Suprapubic skin (tissue), 4 donors: ENCODE results near the gene RAB35. TPM values are rescaled to one million over a fixed set of nuclear protein-coding genes. Genes with fewer than 3 reads are reported as not detected.

Experiments
- DNase-seq, 2 donors: peaks; one replicate each; pipeline ENCODE4 v3.0.0-alpha.2; 2019; ENCODE audit warnings: low spot score in 2 of 2
- H3K27ac ChIP-seq: fragments of 200-600 bp; sonication (generic); one replicate; pipeline ENCODE4 v1.5.1; 2019
- H3K27me3 ChIP-seq: fragments of 200-600 bp; sonication (generic); one replicate; pipeline ENCODE4 v1.5.1; 2019
- H3K36me3 ChIP-seq: fragments of 200-600 bp; sonication (generic); one replicate; pipeline ENCODE4 v1.5.1; 2019
- H3K4me1 ChIP-seq: fragments of 200-600 bp; sonication (generic); one replicate; pipeline ENCODE4 v1.5.1; 2019
- H3K4me3 ChIP-seq: fragments of 200-600 bp; sonication (generic); one replicate; pipeline ENCODE4 v1.5.1; 2019; ENCODE audit warnings: mild to moderate bottlenecking
- H3K9me3 ChIP-seq: fragments of 200-600 bp; sonication (generic); one replicate; pipeline ENCODE4 v1.5.1; 2019
- EP300 ChIP-seq: sonication (generic); formaldehyde crosslinking; IDR thresholded peaks from one replicate; pipeline ENCODE4 v1.6.1; 2017; ENCODE audit warnings: antibody characterized with exemption
- POLR2A ChIP-seq, 2 donors: fragments of 450-650 bp; IDR thresholded peaks; one replicate each; pipeline ENCODE4 v1.6.1; 2017; ENCODE audit warnings: antibody characterized with exemption in 2 of 2, mild to moderate bottlenecking in 2 of 2, moderate library complexity in 2 of 2
- POLR2AphosphoS5 ChIP-seq, 3 donors: sonication (generic); formaldehyde crosslinking; IDR thresholded peaks; one replicate each; pipeline ENCODE4 v1.6.1; 2017; ENCODE audit warnings: antibody characterized with exemption in 3 of 3
- WGBS: methylation state at CpG from one replicate; pipeline ENCODE4 v1.1.5; 2018; 5-methylcytosine and 5-hydroxymethylcytosine counted together
- total RNA-seq, 4 donors: library from RNA; depleted of rRNA; stranded (reverse); fragments of >200 nt; gene quantifications; one replicate each; pipeline ENCODE4 v1.1.0, GENCODE V29; 2016
- TF ChIP-seq, protein P1 (sequence below), 2 donors: fragments of 200-600 bp in 1 of 2; fragments of 450-650 bp in 1 of 2; sonication (generic) in 1 of 2; IDR thresholded peaks; one replicate each; pipeline ENCODE4 v1.5.1; 2016 to 2019; ENCODE audit warnings: antibody characterized with exemption in 2 of 2, mild to moderate bottlenecking in 1 of 2, moderate library complexity in 1 of 2

Gene RAB35
- total RNA-seq, 4 donors from 2014 or later: 30.0 to 39.6 (median 33.1) TPM

DNA sequence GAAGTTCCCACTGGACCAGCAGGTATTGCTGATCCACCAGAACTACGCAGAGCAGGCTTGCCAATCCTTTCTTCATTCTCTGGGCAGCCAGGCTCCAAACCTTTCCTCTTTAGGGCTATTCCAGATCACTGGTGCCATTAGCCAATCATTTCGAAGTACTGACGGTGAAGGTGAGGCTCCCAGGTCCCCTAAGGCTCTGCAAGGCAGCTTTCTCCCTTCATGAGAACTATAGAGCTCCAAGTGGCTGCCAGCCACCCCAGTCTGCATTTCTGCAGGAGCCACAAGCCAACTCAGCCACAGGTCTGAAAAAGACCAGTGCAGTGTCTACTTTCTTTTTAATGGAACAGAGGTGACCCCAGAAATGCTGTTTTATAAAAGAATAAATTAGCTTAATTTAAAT lies 48.7 kb downstream of the RAB35 start:
- H3K4me3 ChIP-seq: no peak overlapping the region
- TF ChIP-seq, protein P1, sequence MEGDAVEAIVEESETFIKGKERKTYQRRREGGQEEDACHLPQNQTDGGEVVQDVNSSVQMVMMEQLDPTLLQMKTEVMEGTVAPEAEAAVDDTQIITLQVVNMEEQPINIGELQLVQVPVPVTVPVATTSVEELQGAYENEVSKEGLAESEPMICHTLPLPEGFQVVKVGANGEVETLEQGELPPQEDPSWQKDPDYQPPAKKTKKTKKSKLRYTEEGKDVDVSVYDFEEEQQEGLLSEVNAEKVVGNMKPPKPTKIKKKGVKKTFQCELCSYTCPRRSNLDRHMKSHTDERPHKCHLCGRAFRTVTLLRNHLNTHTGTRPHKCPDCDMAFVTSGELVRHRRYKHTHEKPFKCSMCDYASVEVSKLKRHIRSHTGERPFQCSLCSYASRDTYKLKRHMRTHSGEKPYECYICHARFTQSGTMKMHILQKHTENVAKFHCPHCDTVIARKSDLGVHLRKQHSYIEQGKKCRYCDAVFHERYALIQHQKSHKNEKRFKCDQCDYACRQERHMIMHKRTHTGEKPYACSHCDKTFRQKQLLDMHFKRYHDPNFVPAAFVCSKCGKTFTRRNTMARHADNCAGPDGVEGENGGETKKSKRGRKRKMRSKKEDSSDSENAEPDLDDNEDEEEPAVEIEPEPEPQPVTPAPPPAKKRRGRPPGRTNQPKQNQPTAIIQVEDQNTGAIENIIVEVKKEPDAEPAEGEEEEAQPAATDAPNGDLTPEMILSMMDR (IDR thresholded peaks at IDR 0.05): no peak
- TF ChIP-seq POLR2AphosphoS5 (IDR thresholded peaks at IDR 0.05) (no peak), POLR2A (IDR thresholded peaks at IDR 0.05) (no peak), EP300 (no peak)
- DNase-seq: no peak
- H3K27ac ChIP-seq: no peak overlapping the region
- no peaks in the 10 kb centered on the region for H3K27me3 ChIP-seq
- H3K4me1 ChIP-seq: peaks cover 7% of the 10 kb centered on the region
- H3K9me3 ChIP-seq: no peaks in the 10 kb centered on the region
- 52% methylated on average over 3 of the region's 3 CpGs for WGBS
- no peaks in the 10 kb centered on the region for H3K36me3 ChIP-seq

DNA sequence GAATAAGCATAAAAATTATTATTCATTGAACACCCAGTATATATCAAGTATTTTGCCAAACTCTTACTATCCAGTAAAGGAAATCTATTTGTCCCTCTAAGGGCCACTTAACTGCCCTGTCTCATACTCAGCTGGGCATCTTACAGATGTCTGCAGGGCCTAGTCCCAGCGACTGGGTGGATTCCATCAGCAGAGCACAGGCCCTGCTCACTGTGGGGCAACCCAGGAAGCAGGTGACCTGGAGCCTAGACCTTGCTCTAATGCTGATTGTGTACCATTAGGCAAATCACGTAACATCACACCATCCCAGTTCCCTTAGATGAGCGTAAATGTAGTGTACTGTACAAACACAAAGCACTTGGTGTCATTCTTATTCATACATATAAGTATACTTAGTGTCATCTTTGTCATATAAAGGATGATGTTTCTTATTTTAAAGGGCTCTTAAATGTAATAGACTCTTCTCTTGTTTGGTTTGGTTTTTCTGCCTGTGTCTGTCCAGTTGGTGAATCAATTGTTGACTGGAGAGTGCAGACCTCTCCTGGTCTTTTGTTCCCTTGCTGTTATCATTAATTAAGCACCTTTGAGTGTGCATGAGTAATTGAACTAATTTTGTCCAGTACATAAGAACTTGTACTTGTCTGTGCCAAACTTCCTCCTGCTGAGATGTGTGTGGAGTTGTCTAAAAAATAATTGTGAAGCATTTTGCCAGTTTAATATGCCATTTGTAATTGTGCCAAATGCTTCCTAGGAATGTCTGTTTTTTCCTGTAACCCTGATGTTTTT lies 49.3 kb downstream of the RAB35 start:
- H3K4me1 ChIP-seq: peaks cover 7% of the 10 kb centered on the region
- whole genome bisulfite sequencing: 91% methylated on average over 3 of the region's 3 CpGs
- H3K27me3 ChIP-seq: no peaks in the 10 kb centered on the region
- no peaks in the 10 kb centered on the region for H3K9me3 ChIP-seq
- H3K27ac ChIP-seq: no peak overlapping the region
- DNase-seq: no peak
- TF ChIP-seq, protein P1 (IDR thresholded peaks at IDR 0.05): no peak
- TF ChIP-seq EP300 (no peak), POLR2AphosphoS5 (IDR thresholded peaks at IDR 0.05) (no peak), POLR2A (IDR thresholded peaks at IDR 0.05) (no peak)
- no peaks in the 10 kb centered on the region for H3K36me3 ChIP-seq
- H3K4me3 ChIP-seq: no peak overlapping the region

DNA sequence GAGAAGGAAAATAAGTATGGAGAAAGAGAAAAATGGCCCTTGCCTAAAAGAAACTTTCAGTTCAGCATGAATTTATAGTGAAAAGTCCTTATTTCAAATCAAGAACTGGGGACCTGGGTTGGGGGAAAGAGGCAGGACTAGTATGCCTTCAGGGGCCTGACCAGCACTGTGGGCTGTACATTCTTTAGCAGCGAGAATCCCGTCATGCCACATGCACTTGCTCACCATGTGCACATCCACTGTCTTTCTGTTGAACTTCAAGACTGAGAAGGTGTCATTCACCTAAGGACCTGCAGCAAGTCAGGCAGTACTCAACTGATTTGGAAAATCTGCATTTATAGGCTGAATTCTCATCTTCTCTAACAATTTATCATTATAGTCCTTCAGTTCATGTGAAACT lies 50.2 kb downstream of the RAB35 start:
- 84% methylated on average over 2 of the region's 2 CpGs for WGBS
- Histone ChIP-seq H3K36me3 (no peaks in the 10 kb centered on the region), H3K9me3 (no peaks in the 10 kb centered on the region), H3K4me1 (peaks cover 11% of the 10 kb centered on the region), H3K27me3 (no peaks in the 10 kb centered on the region), H3K27ac (no peak overlapping the region), H3K4me3 (no peak overlapping the region)
- TF ChIP-seq, protein P1 (IDR thresholded peaks at IDR 0.05): no peak
- no peak for TF ChIP-seq EP300
- TF ChIP-seq POLR2AphosphoS5 (IDR thresholded peaks at IDR 0.05): no peak
- no peak for TF ChIP-seq POLR2A (IDR thresholded peaks at IDR 0.05)
- no peak for DNase-seq

DNA sequence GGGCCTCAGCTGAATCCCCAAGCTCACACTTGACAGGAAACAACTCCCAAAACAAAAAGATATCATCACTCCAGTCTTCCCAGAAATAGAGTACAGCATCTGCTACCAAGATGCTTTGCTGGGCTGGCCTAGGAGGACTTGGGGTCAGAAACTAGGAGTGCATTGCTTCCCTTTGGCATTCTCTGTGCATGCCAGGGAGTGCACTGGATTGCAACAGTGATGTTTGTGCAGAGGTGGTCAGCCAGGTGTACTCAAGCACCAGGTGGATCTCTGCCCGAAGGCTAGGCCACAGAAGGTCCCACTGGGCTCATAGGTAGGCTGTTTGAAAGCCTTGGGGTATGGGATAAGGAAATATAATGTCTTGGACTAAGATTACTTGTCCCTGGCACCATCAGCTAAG lies 51.1 kb downstream of the RAB35 start:
- 77% methylated on average over 1 of the region's 1 CpG for WGBS
- no peaks in the 10 kb centered on the region for H3K9me3 ChIP-seq

More for the DNA sequence above, 51.1 kb downstream of the RAB35 start:
- Histone ChIP-seq H3K27ac (no peak overlapping the region), H3K4me1 (peaks cover 12% of the 10 kb centered on the region), H3K27me3 (no peaks in the 10 kb centered on the region), H3K4me3 (no peak overlapping the region), H3K36me3 (no peaks in the 10 kb centered on the region)
- TF ChIP-seq POLR2A (IDR thresholded peaks at IDR 0.05): no peak
- TF ChIP-seq EP300: no peak
- TF ChIP-seq POLR2AphosphoS5 (IDR thresholded peaks at IDR 0.05): no peak
- TF ChIP-seq, protein P1 (IDR thresholded peaks at IDR 0.05): no peak
- no peak for DNase-seq
